Measurements from ENCODE around the gene ARMS2.

The ARMS2 gene

GRCh38 chr10:122504610-122504950 is 50.1 kb downstream of the ARMS2 start:
- H3K4me2 ChIP-seq (ENCODE audit: low read length) = no peak overlapping the region
- no peaks in the 10 kb centered on the region for H3K79me2 ChIP-seq (ENCODE audit: insufficient read depth, low read length)
- H3K4me3 ChIP-seq (ENCODE audit: low read depth, low read length, poor library complexity, severe bottlenecking) = no peak overlapping the region
- TF ChIP-seq EZH2 (IDR thresholded peaks at IDR 0.05; ENCODE audit: borderline replicate concordance, low read length) (no peak), CTCF (IDR thresholded peaks at IDR 0.05; ENCODE audit: low read length) (no peak)
- H3K27me3 ChIP-seq (ENCODE audit: insufficient read depth, low read length) = no peaks in the 10 kb centered on the region
- H3F3A ChIP-seq (ENCODE audit: insufficient read depth, low read length) = no peaks in the 10 kb centered on the region
- no peaks in the 10 kb centered on the region for H3K9me2 ChIP-seq (ENCODE audit: low read depth, low read length)
- H3K9ac ChIP-seq (ENCODE audit: low read length) = no peak overlapping the region
- no peaks in the 10 kb centered on the region for H3K36me3 ChIP-seq (ENCODE audit: insufficient read depth, low read length)
- no peak overlapping the region for H2AFZ ChIP-seq (ENCODE audit: low read length)
- no peaks in the 10 kb centered on the region for H3K4me1 ChIP-seq (ENCODE audit: insufficient read depth, low read length, severe bottlenecking)
- no peaks in the 10 kb centered on the region for H4K20me1 ChIP-seq (ENCODE audit: insufficient read depth, low read length)
- H3K27ac ChIP-seq (ENCODE audit: low read depth, low read length, poor library complexity, severe bottlenecking) = no peak overlapping the region
- H3K9me3 ChIP-seq (ENCODE audit: low read length) = no peaks in the 10 kb centered on the region

- no peaks in the 10 kb centered on the region for H3K9me3 ChIP-seq (ENCODE audit: low read length)
- H3K4me1 ChIP-seq (ENCODE audit: insufficient read depth, low read length, severe bottlenecking) = no peaks in the 10 kb centered on the region
- H3K36me3 ChIP-seq (ENCODE audit: insufficient read depth, low read length) = no peaks in the 10 kb centered on the region
- no peaks in the 10 kb centered on the region for H3K9me2 ChIP-seq (ENCODE audit: low read depth, low read length)
- H3K9ac ChIP-seq (ENCODE audit: low read length) = no peak overlapping the region
- no peak overlapping the region for H2AFZ ChIP-seq (ENCODE audit: low read length)
- H4K20me1 ChIP-seq (ENCODE audit: insufficient read depth, low read length) = no peaks in the 10 kb centered on the region
- TF ChIP-seq CTCF (IDR thresholded peaks at IDR 0.05; ENCODE audit: low read length) (no peak), EZH2 (IDR thresholded peaks at IDR 0.05; ENCODE audit: borderline replicate concordance, low read length) (no peak)
- no peaks in the 10 kb centered on the region for H3K79me2 ChIP-seq (ENCODE audit: insufficient read depth, low read length)
- H3K27me3 ChIP-seq (ENCODE audit: insufficient read depth, low read length) = no peaks in the 10 kb centered on the region
- no peaks in the 10 kb centered on the region for H3F3A ChIP-seq (ENCODE audit: insufficient read depth, low read length)
- no peak overlapping the region for H3K27ac ChIP-seq (ENCODE audit: low read depth, low read length, poor library complexity, severe bottlenecking)
- H3K4me3 ChIP-seq (ENCODE audit: low read depth, low read length, poor library complexity, severe bottlenecking) = no peak overlapping the region
- no peak overlapping the region for H3K4me2 ChIP-seq (ENCODE audit: low read length)
These were observed 50.6 kb downstream of the ARMS2 start for GRCh38 chr10:122505011-122505410.

- Histone ChIP-seq H3K36me3 (ENCODE audit: insufficient read depth, low read length) (no peaks in the 10 kb centered on the region), H3K9ac (ENCODE audit: low read length) (no peak overlapping the region), H3K4me3 (ENCODE audit: low read depth, low read length, poor library complexity, severe bottlenecking) (no peak overlapping the region), H3K27ac (ENCODE audit: low read depth, low read length, poor library complexity, severe bottlenecking) (no peak overlapping the region), H3K79me2 (ENCODE audit: insufficient read depth, low read length) (no peaks in the 10 kb centered on the region), H4K20me1 (ENCODE audit: insufficient read depth, low read length) (no peaks in the 10 kb centered on the region), H3K4me1 (ENCODE audit: insufficient read depth, low read length, severe bottlenecking) (no peaks in the 10 kb centered on the region), H3K4me2 (ENCODE audit: low read length) (no peak overlapping the region), H2AFZ (ENCODE audit: low read length) (no peak overlapping the region), H3K9me3 (ENCODE audit: low read length) (no peaks in the 10 kb centered on the region), H3F3A (ENCODE audit: insufficient read depth, low read length) (no peaks in the 10 kb centered on the region), H3K27me3 (ENCODE audit: insufficient read depth, low read length) (no peaks in the 10 kb centered on the region), H3K9me2 (ENCODE audit: low read depth, low read length) (no peaks in the 10 kb centered on the region)
- TF ChIP-seq CTCF (IDR thresholded peaks at IDR 0.05; ENCODE audit: low read length) (no peak), EZH2 (IDR thresholded peaks at IDR 0.05; ENCODE audit: borderline replicate concordance, low read length) (no peak)
These were observed 51.6 kb downstream of the ARMS2 start for GRCh38 chr10:122505885-122506645.

Data from OCI-LY1 (cell line).